Neural cell (in vitro differentiated cells): ENCODE results near the gene FHOD1. TPM values are rescaled to one million over a fixed set of nuclear protein-coding genes. Genes with fewer than 3 reads are reported as not detected.

Experiments used
- H2AFZ ChIP-seq: fragments of 200-600, 300-800 bp; sonication (generic), shearing (Covaris generic); 2 replicates; pipeline ENCODE4 v1.6.0; 2014; ENCODE audit warnings: low read depth, mild to moderate bottlenecking, antibody characterized with exemption, low read length, moderate library complexity
- H3F3A ChIP-seq: fragments of 200-600 bp; shearing (Covaris generic); 2 replicates; pipeline ENCODE4 v1.6.1; 2016; ENCODE audit warnings: mild to moderate bottlenecking, moderate library complexity, mixed read lengths, antibody characterized with exemption, low read length; ENCODE audit not compliant: insufficient read depth, poor library complexity, severe bottlenecking
- H3K27ac ChIP-seq: fragments of 200-600, 300-800 bp; sonication (generic), shearing (Covaris generic); 2 replicates; pipeline ENCODE4 v1.5.1; 2014; ENCODE audit warnings: mild to moderate bottlenecking, low read length, moderate library complexity
- H3K27me3 ChIP-seq: fragments of 300-800, 200-600 bp; sonication (generic), shearing (Covaris generic); 2 replicates; pipeline ENCODE4 v1.6.0; 2014; ENCODE audit warnings: mild to moderate bottlenecking, low read depth, low read length, moderate library complexity; ENCODE audit not compliant: insufficient read depth
- H3K36me3 ChIP-seq: fragments of 300-800, 200-600 bp; sonication (generic), shearing (Covaris generic); 2 replicates; pipeline ENCODE4 v1.5.1; 2014; ENCODE audit warnings: mild to moderate bottlenecking, antibody characterized with exemption, low read length, moderate library complexity; ENCODE audit not compliant: insufficient read depth
- H3K4me2 ChIP-seq: fragments of 300-800, 200-600 bp; sonication (generic), shearing (Covaris generic); 2 replicates; pipeline ENCODE4 v1.6.0; 2014; ENCODE audit warnings: mild to moderate bottlenecking, low read length
- H3K4me3 ChIP-seq: fragments of 300-800, 200-600 bp; sonication (generic), shearing (Covaris generic); 2 replicates; pipeline ENCODE4 v1.5.1; 2014; ENCODE audit warnings: mild to moderate bottlenecking, low read length, moderate library complexity
- H3K79me2 ChIP-seq: fragments of 200-600 bp; shearing (Covaris generic); replicated peaks from 2 replicates; pipeline ENCODE4 v1.6.0; 2014; ENCODE audit warnings: mild to moderate bottlenecking, low read length, moderate library complexity; ENCODE audit not compliant: insufficient read depth
- H3K9ac ChIP-seq: fragments of 300-800, 200-600 bp; sonication (generic), shearing (Covaris generic); 2 replicates; pipeline ENCODE4 v1.6.1; 2016; ENCODE audit warnings: mild to moderate bottlenecking, low read length, mixed read lengths
- H3K9me2 ChIP-seq: fragments of 200-600 bp; shearing (Covaris generic); 2 replicates; pipeline ENCODE4 v1.6.1; 2016; ENCODE audit warnings: mild to moderate bottlenecking, low read length, mixed read lengths; ENCODE audit not compliant: insufficient read depth
- H3K9me3 ChIP-seq: fragments of 200-600, 300-800 bp; sonication (generic), shearing (Covaris generic); 2 replicates; pipeline ENCODE4 v1.6.1; 2016; ENCODE audit warnings: mild to moderate bottlenecking, mixed run types, low read length, moderate library complexity, mixed read lengths
- H4K20me1 ChIP-seq: fragments of 200-600 bp; shearing (Covaris generic); 2 replicates; pipeline ENCODE4 v1.6.1; 2016; ENCODE audit warnings: mild to moderate bottlenecking, mixed run types; ENCODE audit not compliant: insufficient read depth
- EP300 ChIP-seq: fragments of 450-650 bp; conservative IDR thresholded peaks from 2 replicates; pipeline ENCODE4 v1.6.1; 2014; ENCODE audit warnings: antibody characterized with exemption, mild to moderate bottlenecking, moderate library complexity; ENCODE audit not compliant: poor library complexity, severe bottlenecking
- EZH2 ChIP-seq: fragments of 200-600, 300-800 bp; shearing (Covaris generic), sonication (generic); IDR thresholded peaks from 2 replicates; pipeline ENCODE4 v1.6.1; 2014; ENCODE audit warnings: antibody characterized with exemption, low read length, borderline replicate concordance, mild to moderate bottlenecking; ENCODE audit not compliant: insufficient read depth, poor library complexity, severe bottlenecking
- MXI1 ChIP-seq: fragments of 450-650 bp; conservative IDR thresholded peaks from 2 replicates; pipeline ENCODE4 v1.6.1; 2014; ENCODE audit warnings: antibody characterized with exemption, mild to moderate bottlenecking; ENCODE audit not compliant: poor library complexity, severe bottlenecking
- POLR2AphosphoS5 ChIP-seq: IDR thresholded peaks from 2 replicates; pipeline ENCODE4 v1.6.1; 2012
- RAD21 ChIP-seq: fragments of 450-650 bp; conservative IDR thresholded peaks from 2 replicates; pipeline ENCODE4 v1.6.1; 2014; ENCODE audit warnings: antibody characterized with exemption, mild to moderate bottlenecking, moderate library complexity
- REST ChIP-seq: IDR thresholded peaks from 2 replicates; pipeline ENCODE4 v1.6.1; 2012; ENCODE audit warnings: borderline replicate concordance
- SMC3 ChIP-seq: fragments of 450-650 bp; conservative IDR thresholded peaks from 2 replicates; pipeline ENCODE4 v1.6.1; 2014; ENCODE audit warnings: antibody characterized with exemption, mild to moderate bottlenecking, moderate library complexity; ENCODE audit not compliant: poor library complexity
- TAF1 ChIP-seq: IDR thresholded peaks from 2 replicates; pipeline ENCODE4 v1.6.1; 2012; ENCODE audit warnings: low read depth
- polyA plus RNA-seq: library from polyadenylated mRNA; depleted of rRNA; stranded (reverse); fragments of >200 nt; gene quantifications from 2 replicates; pipeline ENCODE4 v1.2.3, GENCODE V29; 2014
- TF ChIP-seq, protein P1 (sequence below): fragments of 450-650 bp; IDR thresholded peaks from 2 replicates; pipeline ENCODE4 v1.5.1; 2014; ENCODE audit warnings: antibody characterized with exemption, mild to moderate bottlenecking, moderate library complexity; ENCODE audit not compliant: poor library complexity, severe bottlenecking

FHOD1 gene
- polyA plus RNA-seq, 1 donor from 2014 or later = 6.3 TPM

- H3K36me3 ChIP-seq = no peaks in the 10 kb centered on the region
- no peak overlapping the region for H3K4me2 ChIP-seq
- no peaks in the 10 kb centered on the region for H3K27me3 ChIP-seq
- TF ChIP-seq POLR2AphosphoS5 (no peak), RAD21 (no peak), SMC3 (no peak), MXI1 (no peak), EP300 (no peak), EZH2 (no peak), TAF1 (no peak), REST (no peak)
- TF ChIP-seq, protein P1, sequence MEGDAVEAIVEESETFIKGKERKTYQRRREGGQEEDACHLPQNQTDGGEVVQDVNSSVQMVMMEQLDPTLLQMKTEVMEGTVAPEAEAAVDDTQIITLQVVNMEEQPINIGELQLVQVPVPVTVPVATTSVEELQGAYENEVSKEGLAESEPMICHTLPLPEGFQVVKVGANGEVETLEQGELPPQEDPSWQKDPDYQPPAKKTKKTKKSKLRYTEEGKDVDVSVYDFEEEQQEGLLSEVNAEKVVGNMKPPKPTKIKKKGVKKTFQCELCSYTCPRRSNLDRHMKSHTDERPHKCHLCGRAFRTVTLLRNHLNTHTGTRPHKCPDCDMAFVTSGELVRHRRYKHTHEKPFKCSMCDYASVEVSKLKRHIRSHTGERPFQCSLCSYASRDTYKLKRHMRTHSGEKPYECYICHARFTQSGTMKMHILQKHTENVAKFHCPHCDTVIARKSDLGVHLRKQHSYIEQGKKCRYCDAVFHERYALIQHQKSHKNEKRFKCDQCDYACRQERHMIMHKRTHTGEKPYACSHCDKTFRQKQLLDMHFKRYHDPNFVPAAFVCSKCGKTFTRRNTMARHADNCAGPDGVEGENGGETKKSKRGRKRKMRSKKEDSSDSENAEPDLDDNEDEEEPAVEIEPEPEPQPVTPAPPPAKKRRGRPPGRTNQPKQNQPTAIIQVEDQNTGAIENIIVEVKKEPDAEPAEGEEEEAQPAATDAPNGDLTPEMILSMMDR = no peak
- no peak overlapping the region for H2AFZ ChIP-seq
- no peak overlapping the region for H3K4me3 ChIP-seq
- H3K79me2 ChIP-seq = no peaks in the 10 kb centered on the region
- H3F3A ChIP-seq = no peaks in the 10 kb centered on the region
- no peaks in the 10 kb centered on the region for H3K9me2 ChIP-seq
- no peaks in the 10 kb centered on the region for H3K9me3 ChIP-seq
- H3K27ac ChIP-seq = no peak overlapping the region
- H4K20me1 ChIP-seq = no peaks in the 10 kb centered on the region
- no peak overlapping the region for H3K9ac ChIP-seq
These were observed 17.0 kb upstream of the FHOD1 start for GRCh38 chr16:67264277-67264676.

- TF ChIP-seq SMC3 = no peak
- TF ChIP-seq MXI1 = no peak
- TF ChIP-seq, protein P1 = no peak
- TF ChIP-seq RAD21 = no peak
These were observed 15.9 kb upstream of the FHOD1 start for GRCh38 chr16:67263201-67263600.

More at GRCh38 chr16:67263201-67263600, 15.9 kb upstream of the FHOD1 start:
- Histone ChIP-seq H2AFZ (no peak overlapping the region), H3K36me3 (no peaks in the 10 kb centered on the region), H3K27me3 (no peaks in the 10 kb centered on the region), H3K9me2 (no peaks in the 10 kb centered on the region), H3K4me3 (no peak overlapping the region), H3K27ac (no peak overlapping the region), H4K20me1 (no peaks in the 10 kb centered on the region), H3K9me3 (no peaks in the 10 kb centered on the region), H3K4me2 (no peak overlapping the region), H3K79me2 (no peaks in the 10 kb centered on the region), H3F3A (no peaks in the 10 kb centered on the region), H3K9ac (no peak overlapping the region)
